Stimulated activated CD8-positive, alpha-beta memory T cell treated with anti-CD3 and anti-CD28 coated beads, Interleukin-2, amount 100 ng/mL, for 1 hour (primary cell): ENCODE results near the gene MARK2.

Source experiments
- DNase-seq, 2 donors: peaks; one replicate each; pipeline ENCODE4 v3.0.0-alpha.2; 2020; ENCODE audit warnings: low read depth in 2 of 2

The MARK2 gene

DNA sequence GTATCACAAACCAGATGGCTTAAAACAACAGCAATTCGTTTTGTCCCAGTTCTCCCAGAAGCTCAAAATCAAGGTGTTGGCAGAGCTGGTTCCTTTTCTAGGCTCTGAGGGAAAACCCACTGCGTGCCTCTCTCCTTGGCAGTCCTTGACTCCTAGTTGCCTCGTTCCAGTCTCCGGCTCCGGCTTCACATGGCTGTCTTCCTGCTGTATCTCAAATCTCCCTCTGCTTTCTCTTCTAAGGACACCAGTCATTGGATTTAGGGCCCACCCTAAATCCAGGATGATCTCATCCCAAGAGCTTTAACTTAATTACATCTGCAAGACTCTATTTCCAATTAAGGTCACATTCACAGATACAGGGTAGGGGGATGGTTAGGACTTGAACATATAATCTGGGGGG, 90.7 kb downstream of the MARK2 start:
- DNase-seq: no peak

- DNase-seq: no peak
Observed at GRCh38 chr11:63931045-63931444, 92.1 kb downstream of the MARK2 start.

DNA sequence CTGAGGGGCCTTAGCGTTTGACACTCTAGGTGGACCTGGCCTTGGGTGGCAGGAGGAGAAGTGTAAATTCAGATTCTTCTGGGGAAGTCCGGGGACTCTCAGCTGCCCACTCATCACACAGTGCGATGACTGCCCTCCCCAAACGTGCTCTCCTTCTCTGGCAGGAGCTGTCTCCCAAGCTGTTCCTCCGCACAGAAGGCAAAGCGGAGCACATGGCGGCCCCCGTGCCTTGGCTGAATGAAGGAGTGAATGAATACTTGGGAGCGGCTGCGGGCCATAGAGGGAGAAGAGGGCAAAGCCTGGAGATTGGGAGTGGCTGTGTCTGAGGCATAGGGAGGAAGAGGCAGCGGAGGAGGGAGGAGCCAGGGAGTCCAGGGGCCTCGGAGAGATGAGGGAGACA, 93.0 kb downstream of the MARK2 start:
- no peak for DNase-seq

DNA sequence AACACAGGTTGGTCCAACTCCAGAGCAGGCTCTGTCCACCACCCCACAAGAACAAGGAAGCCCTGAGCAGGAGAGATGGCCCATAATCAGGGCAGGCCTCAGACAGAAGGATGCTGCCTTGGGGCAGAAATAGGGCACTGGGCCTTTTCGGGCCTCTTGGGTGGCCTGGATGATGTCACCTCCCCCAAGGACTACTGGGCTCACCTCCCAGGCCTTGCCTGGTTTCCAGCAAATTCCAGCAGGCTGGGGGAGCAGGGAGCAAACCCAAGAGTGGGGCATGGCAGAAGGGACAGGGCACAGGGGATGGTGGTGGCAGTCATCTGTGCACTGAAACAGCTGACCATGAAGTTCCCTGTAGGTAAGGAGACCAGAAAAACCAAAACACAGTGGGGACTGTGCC, 94.5 kb downstream of the MARK2 start:
- no peak for DNase-seq

- DNase-seq: no peak
Observed at GRCh38 chr11:63937713-63938478, 99.0 kb downstream of the MARK2 start.

DNA sequence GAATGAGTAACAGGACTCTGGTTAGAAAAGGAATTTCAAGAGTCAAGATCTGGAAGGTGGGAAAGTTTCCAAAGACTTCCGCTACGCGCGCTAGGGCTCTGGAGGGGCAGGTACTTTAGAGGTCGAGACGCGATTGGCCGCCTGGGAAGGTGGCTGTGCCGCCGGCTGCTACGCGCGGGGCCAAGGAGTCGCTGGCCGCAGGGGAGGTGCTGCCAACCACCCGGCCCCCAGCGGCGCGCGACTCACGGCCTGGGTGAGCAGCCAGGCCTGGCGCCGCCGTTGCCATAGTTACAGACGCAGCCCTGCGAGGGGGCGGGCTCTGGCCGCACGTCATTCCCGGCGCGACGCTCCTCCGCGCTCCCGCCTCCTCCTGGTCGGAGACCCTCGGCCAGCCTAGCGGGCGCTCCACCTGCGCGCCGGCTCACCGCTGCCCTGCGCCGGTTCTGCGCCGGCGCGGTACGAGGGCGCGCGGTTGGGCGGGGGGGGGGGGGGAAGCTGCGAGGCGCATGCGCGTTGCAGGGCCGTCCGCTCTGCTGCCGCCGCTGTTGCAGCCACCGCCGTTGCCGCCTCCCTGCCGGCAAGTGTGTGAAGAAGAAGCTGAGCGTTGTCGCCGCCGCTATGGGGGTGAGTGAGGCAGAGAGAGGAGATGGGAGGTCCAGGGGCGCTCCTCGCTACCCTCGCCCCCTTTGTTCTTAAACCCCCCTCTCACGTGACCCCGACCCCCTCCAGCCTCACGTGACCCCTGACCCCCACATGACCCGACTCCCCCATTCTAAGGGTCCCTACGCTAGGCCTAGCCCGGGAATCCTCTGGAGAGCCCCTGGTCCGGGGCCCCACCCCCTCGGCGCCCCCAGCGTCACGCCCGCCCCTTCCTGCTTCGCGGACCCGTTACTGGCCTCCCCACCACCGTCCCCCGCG, 99.8 kb downstream of the MARK2 start, which contains the start of gene NAA40:
Gene NAA40 (plus strand): TSS at position 524 of the 918 bp plus-strand sequence. CDS start 95 bp downstream, at position 619.
- DNase-seq: peak; percentile 87

DNA sequence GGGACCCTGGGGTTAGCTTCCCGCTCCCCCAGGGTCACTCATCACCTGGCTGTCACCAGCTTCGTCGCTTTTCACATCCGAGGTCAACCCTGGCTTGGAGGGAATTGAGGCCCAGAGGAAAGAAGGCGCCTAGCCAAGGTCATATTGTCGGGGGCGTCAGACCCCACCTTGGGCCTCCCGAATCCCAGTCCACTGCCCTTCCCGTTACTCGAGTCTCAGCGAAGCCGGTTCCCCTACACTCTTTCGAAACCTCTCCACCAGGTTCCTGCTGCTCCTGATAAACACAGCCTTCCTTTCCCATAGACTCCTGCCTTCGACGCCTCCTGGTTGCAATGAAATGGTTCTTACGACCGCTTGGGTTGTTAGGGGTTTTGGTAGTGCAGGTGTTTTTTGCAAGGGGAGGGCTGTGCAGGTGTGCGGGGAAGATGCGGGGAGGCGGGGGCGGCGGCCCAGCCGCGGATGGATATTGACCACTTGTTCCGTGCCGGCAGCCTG, 100.5 kb downstream of the MARK2 start:
- DNase-seq: no peak

DNA sequence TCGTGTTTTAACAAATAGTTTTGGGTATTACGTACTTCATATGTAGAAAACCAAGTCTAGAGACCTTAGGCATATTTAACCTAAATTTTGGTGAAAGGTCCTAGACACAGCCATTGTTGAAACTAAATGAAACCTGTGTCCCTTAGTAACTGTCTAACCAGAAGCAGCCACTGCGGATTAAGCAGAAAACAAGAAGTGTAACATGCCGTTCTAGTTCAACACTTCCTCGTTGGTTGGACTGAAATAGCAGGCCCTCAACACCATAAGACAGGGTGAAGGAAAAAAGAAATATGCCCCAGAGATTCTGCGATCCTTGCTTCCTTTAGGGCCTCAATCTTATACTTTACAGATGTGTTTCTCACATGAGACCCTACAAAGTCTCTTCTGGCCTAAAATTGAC, 101.9 kb downstream of the MARK2 start:
- no peak for DNase-seq

DNA sequence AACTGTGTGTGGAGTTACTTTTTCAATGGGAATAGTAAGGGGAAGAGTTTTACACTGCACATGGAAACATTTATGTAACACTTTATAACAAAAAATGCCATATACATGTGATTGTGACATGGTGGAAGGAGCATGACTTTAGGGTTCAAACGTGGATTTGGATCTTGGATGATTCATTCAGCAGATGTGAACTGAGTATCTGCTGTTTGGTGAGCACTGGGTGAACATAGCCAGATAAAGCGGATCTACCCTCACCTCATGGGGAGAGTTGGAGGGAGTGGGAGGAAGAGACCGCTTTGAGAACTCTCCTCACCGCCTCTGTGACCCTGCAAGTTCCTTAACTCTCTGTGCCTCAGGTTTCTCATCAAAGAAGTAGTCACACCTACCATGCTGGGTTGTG, 103.0 kb downstream of the MARK2 start:
- no peak for DNase-seq

- no peak for DNase-seq
Observed at GRCh38 chr11:63942803-63943202, 103.9 kb downstream of the MARK2 start.

DNA sequence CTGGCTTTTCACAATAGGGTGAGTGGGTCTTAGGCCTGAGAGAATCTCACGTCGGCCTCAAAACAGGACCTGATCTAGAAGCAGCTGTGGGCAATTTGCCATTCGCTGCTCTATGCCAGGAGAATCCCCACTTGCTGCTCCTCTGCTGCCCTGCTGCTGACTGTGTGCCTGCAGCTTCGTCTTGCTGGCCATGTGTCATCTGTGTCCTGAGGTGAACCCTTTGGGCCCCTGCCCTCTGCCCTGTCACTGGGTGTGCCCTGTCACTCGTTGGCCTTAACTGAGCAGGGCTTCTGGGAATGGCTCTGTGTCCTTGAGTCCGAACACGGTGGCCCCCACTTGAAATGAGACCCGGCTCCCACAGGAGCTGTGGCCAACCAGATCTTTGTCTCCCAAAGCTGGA, 106.1 kb downstream of the MARK2 start:
- DNase-seq: no peak

DNA sequence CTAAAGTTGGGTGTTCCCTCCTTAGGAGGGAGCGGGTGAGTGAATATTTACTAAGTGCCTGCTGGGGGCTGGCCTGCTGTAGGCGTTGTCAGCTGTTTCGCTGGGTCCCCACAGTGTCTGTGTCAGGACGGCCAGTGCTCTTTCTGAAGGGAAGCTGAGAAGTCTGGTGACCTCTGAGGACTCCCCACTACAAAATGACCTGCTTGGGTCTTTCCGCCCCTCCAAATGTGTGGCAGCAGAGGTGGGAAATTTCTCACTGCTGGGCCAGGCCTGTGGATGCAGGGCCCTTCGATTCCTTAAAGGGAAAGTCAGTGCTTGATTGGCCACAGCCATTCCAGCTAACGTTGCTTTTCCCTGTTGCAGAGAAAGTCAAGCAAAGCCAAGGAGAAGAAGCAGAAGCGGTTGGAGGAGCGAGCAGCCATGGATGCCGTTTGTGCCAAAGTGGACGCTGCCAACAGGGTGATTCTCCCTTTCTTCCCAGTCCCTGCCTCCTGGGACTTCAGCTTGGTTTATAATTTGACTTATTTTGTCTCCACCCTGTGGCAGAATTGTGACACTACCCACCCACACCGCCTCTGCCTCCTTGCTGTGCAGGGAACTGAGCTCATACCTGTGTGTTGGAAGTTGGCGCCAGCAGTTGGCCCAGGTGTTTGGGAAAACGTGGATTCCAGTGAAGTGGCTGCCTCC, 106.7 kb downstream of the MARK2 start:
- peak in 1 of 2 donors; percentile 21 for DNase-seq

DNA sequence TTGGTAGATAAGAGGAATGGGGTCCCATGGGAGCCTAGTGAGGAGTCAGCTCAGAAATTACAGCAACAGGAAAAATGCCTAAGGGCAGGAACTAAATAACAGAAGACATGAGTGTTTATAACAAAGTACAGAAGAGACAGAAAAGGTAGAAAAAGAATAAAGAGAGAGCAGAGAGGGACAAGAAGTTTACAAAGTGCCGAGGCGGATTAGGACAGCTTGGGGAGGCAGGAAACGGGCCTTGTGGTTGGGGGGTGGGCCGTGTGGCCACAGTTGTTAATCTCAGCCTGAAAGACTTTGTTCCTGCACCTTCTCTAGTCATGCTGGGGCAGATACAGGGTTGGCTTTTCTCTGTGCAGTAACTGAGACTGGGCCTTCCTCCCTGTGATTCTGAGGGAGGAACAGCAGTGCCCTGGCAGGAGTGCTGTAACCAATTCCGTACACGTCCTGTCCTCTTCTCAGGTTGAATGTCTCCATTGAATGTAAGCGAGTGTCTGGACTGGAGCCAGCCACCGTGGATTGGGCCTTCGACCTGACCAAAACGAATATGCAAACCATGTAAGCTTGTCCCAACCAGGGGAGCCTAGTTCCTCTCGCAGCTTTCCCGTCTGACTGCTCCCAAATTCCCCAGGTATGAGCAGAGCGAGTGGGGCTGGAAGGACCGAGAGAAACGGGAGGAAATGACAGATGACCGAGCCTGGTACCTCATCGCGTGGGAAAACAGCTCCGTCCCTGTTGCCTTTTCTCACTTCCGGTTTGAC, 113.0 kb downstream of the MARK2 start:
- no peak for DNase-seq

DNA sequence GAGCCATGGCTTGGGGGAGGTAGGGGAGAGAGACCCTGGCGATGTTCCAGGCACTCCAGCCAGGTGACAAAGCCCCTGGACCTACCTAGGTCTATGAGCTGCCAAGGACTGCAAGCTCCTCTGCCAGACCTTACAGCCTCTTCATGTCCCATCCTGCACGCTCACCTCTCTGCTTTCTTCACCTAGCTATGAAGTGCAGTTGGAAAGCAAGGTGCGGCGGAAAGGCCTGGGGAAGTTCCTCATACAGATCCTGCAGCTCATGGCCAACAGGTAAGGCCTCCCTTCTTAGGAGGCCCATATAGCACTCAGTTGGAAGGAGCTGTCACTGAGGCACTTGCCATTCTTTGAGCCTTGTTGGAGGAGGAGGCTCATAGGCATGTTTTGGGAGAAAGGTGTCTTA, 113.7 kb downstream of the MARK2 start:
- DNase-seq: no peak

GRCh38 chr11:63958008-63958407, 119.1 kb downstream of the MARK2 start:
- DNase-seq: no peak
